WTC11 (cell line): ENCODE results near the gene CNTLN. TPM values are rescaled to one million over a fixed set of nuclear protein-coding genes. Genes with fewer than 3 reads are reported as not detected.

ENCODE experiments used
- ATAC-seq: fragments of 200-7000 bp; cut with Tn5 transposase; 2 replicates; pipeline ENCODE4 v1.10.0; 2021; ENCODE audit warnings: mild to moderate bottlenecking, moderate library complexity
- CTCF ChIA-PET: fragments of 300-600 bp; sonication (Branson Sonifier 250); formaldehyde crosslinking; loops from one replicate; lab custom pipeline; 2021; ENCODE audit warnings: antibody characterized with exemption; lab: Charles Lee
- POLR2A ChIA-PET: fragments of 350-600 bp; sonication (Branson Sonifier 250); formaldehyde crosslinking; loops from one replicate; lab custom pipeline; 2021; ENCODE audit warnings: antibody characterized with exemption; lab: Charles Lee
- DNase-seq: peaks from one replicate; pipeline ENCODE4 v3.0.0; 2021; ENCODE audit warnings: low spot score
- H3K27ac Mint-ChIP-seq: 2 replicates; pipeline ENCODE4 v1.8.0; 2021; ENCODE audit warnings: mixed read lengths
- H3K27me3 Mint-ChIP-seq: 2 replicates; pipeline ENCODE4 v1.8.0; 2021; ENCODE audit warnings: low read depth, mild to moderate bottlenecking, moderate library complexity, mixed read lengths
- H3K36me3 Mint-ChIP-seq: 2 replicates; pipeline ENCODE4 v1.8.0; 2021; ENCODE audit warnings: mixed read lengths
- H3K4me1 Mint-ChIP-seq: 2 replicates; pipeline ENCODE4 v1.8.0; 2022; ENCODE audit warnings: mixed read lengths
- H3K4me3 Mint-ChIP-seq: 2 replicates; pipeline ENCODE4 v1.8.0; 2021; ENCODE audit warnings: mild to moderate bottlenecking, moderate library complexity, mixed read lengths
- H3K9me3 Mint-ChIP-seq: 2 replicates; pipeline ENCODE4 v1.8.0; 2021; ENCODE audit warnings: mixed read lengths
- CREB1 ChIP-seq: sonication (generic); formaldehyde crosslinking; IDR thresholded peaks from 2 replicates; pipeline ENCODE4 v1.8.0; 2023; ENCODE audit warnings: mild to moderate bottlenecking, missing genetic modification reagents
- E2F4 ChIP-seq: sonication (generic); formaldehyde crosslinking; IDR thresholded peaks from 2 replicates; pipeline ENCODE4 v1.8.1; 2022; ENCODE audit warnings: low read depth, mild to moderate bottlenecking, moderate library complexity, missing genetic modification reagents, borderline replicate concordance
- EMX1 ChIP-seq: fragments of 250-450 bp; sonication (Bioruptor Pico); IDR thresholded peaks from 2 replicates; pipeline ENCODE4 v1.8.0; 2021; ENCODE audit warnings: mild to moderate bottlenecking
- ETV6 ChIP-seq: sonication (generic); formaldehyde crosslinking; IDR thresholded peaks from 2 replicates; pipeline ENCODE4 v1.8.1; 2022; ENCODE audit warnings: mild to moderate bottlenecking, missing genetic modification reagents
- IRF1 ChIP-seq: sonication (generic); formaldehyde crosslinking; IDR thresholded peaks from 2 replicates; pipeline ENCODE4 v1.8.0; 2023; ENCODE audit warnings: missing genetic modification reagents
- JUN ChIP-seq: sonication (generic); formaldehyde crosslinking; IDR thresholded peaks from 2 replicates; pipeline ENCODE4 v1.8.0; 2023; ENCODE audit warnings: mild to moderate bottlenecking, missing genetic modification reagents
- KAT7 ChIP-seq: sonication (generic); formaldehyde crosslinking; IDR thresholded peaks from 2 replicates; pipeline ENCODE4 v1.8.1; 2023; ENCODE audit warnings: missing genetic modification reagents, mild to moderate bottlenecking, borderline replicate concordance
- MYBL2 ChIP-seq: sonication (generic); formaldehyde crosslinking; IDR thresholded peaks from 2 replicates; pipeline ENCODE4 v1.8.1; 2023; ENCODE audit warnings: mild to moderate bottlenecking, moderate library complexity, missing genetic modification reagents
- NFATC4 ChIP-seq: fragments of 250-450 bp; sonication (Bioruptor Pico); IDR thresholded peaks from 2 replicates; pipeline ENCODE4 v1.9.0; 2021; ENCODE audit warnings: mild to moderate bottlenecking
- NFYB ChIP-seq: sonication (generic); formaldehyde crosslinking; conservative IDR thresholded peaks from 2 replicates; pipeline ENCODE4 v1.8.0; 2022; ENCODE audit warnings: low read depth, missing genetic modification reagents
- NR1H2 ChIP-seq: sonication (generic); formaldehyde crosslinking; IDR thresholded peaks from 2 replicates; pipeline ENCODE4 v1.9.0; 2021; ENCODE audit warnings: mild to moderate bottlenecking, moderate library complexity, missing genetic modification reagents
- NR2C2 ChIP-seq: sonication (generic); formaldehyde crosslinking; IDR thresholded peaks from 2 replicates; pipeline ENCODE4 v1.8.0; 2022; ENCODE audit warnings: mild to moderate bottlenecking, missing genetic modification reagents
- OVOL2 ChIP-seq: fragments of 250-450 bp; sonication (Bioruptor Pico); IDR thresholded peaks from 2 replicates; pipeline ENCODE4 v1.9.0; 2021; ENCODE audit warnings: mild to moderate bottlenecking, borderline replicate concordance
- RELA ChIP-seq: sonication (generic); formaldehyde crosslinking; IDR thresholded peaks from 2 replicates; pipeline ENCODE4 v1.8.1; 2022; ENCODE audit warnings: missing genetic modification reagents, mild to moderate bottlenecking, borderline replicate concordance
- SMAD4 ChIP-seq: sonication (generic); formaldehyde crosslinking; IDR thresholded peaks from 2 replicates; pipeline ENCODE4 v1.8.0; 2022; ENCODE audit warnings: mild to moderate bottlenecking, missing genetic modification reagents
- TCF7 ChIP-seq: sonication (generic); formaldehyde crosslinking; IDR thresholded peaks from 2 replicates; pipeline ENCODE4 v1.8.0; 2022; ENCODE audit warnings: mild to moderate bottlenecking, low read depth, missing genetic modification reagents, moderate library complexity
- ZMAT4 ChIP-seq: fragments of 250-450 bp; sonication (Bioruptor Pico); IDR thresholded peaks from 2 replicates; pipeline ENCODE4 v1.9.0; 2021; ENCODE audit warnings: mild to moderate bottlenecking
- ZNF121 ChIP-seq: sonication (generic); formaldehyde crosslinking; IDR thresholded peaks from 2 replicates; pipeline ENCODE4 v1.8.0; 2023; ENCODE audit warnings: missing genetic modification reagents
- total RNA-seq: library from RNA; stranded (reverse); gene quantifications from 3 replicates; pipeline ENCODE4 v1.2.3, GENCODE V29; 2021
- TF ChIP-seq, protein P1 (sequence below): sonication (generic); formaldehyde crosslinking; IDR thresholded peaks from 2 replicates; pipeline ENCODE4 v1.8.0; 2023; ENCODE audit warnings: mild to moderate bottlenecking, missing genetic modification reagents
- TF ChIP-seq, protein P2 (sequence below): sonication (generic); formaldehyde crosslinking; IDR thresholded peaks from 2 replicates; pipeline ENCODE4 v1.8.1; 2023; ENCODE audit warnings: mild to moderate bottlenecking, missing genetic modification reagents, borderline replicate concordance
- TF ChIP-seq, protein P3 (sequence below): sonication (generic); formaldehyde crosslinking; IDR thresholded peaks from 2 replicates; pipeline ENCODE4 v1.8.0; 2022; ENCODE audit warnings: mild to moderate bottlenecking, missing genetic modification reagents

CNTLN gene
- total RNA-seq, 1 experiment from 2014 or later: 13.4 TPM

GRCh38 chr9:17225407-17225806, 90.6 kb downstream of the CNTLN start:
- ChIA-PET CTCF (no interaction called here), POLR2A (no interaction called here)
- 0 out of 2 replicates have a peak, but pooled peaks cover 3% of the 10 kb centered on the region for H3K9me3 Mint-ChIP-seq
- H3K4me3 Mint-ChIP-seq: no peak overlapping the region
- H3K4me1 Mint-ChIP-seq: peaks cover 4% of the 10 kb centered on the region
- H3K36me3 Mint-ChIP-seq: no peaks in the 10 kb centered on the region
- DNase-seq (no peak), ATAC-seq (no peak)
- no peaks in the 10 kb centered on the region for H3K27me3 Mint-ChIP-seq
- TF ChIP-seq CREB1 (CRISPR knock-in tag) (no peak), NR1H2 (CRISPR knock-in tag) (no peak), ZNF121 (no peak), ZMAT4 (CRISPR knock-in tag) (no peak)
- TF ChIP-seq, protein P1, sequence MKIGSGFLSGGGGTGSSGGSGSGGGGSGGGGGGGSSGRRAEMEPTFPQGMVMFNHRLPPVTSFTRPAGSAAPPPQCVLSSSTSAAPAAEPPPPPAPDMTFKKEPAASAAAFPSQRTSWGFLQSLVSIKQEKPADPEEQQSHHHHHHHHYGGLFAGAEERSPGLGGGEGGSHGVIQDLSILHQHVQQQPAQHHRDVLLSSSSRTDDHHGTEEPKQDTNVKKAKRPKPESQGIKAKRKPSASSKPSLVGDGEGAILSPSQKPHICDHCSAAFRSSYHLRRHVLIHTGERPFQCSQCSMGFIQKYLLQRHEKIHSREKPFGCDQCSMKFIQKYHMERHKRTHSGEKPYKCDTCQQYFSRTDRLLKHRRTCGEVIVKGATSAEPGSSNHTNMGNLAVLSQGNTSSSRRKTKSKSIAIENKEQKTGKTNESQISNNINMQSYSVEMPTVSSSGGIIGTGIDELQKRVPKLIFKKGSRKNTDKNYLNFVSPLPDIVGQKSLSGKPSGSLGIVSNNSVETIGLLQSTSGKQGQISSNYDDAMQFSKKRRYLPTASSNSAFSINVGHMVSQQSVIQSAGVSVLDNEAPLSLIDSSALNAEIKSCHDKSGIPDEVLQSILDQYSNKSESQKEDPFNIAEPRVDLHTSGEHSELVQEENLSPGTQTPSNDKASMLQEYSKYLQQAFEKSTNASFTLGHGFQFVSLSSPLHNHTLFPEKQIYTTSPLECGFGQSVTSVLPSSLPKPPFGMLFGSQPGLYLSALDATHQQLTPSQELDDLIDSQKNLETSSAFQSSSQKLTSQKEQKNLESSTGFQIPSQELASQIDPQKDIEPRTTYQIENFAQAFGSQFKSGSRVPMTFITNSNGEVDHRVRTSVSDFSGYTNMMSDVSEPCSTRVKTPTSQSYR (CRISPR knock-in tag): no peak
- no peak overlapping the region for H3K27ac Mint-ChIP-seq

DNA sequence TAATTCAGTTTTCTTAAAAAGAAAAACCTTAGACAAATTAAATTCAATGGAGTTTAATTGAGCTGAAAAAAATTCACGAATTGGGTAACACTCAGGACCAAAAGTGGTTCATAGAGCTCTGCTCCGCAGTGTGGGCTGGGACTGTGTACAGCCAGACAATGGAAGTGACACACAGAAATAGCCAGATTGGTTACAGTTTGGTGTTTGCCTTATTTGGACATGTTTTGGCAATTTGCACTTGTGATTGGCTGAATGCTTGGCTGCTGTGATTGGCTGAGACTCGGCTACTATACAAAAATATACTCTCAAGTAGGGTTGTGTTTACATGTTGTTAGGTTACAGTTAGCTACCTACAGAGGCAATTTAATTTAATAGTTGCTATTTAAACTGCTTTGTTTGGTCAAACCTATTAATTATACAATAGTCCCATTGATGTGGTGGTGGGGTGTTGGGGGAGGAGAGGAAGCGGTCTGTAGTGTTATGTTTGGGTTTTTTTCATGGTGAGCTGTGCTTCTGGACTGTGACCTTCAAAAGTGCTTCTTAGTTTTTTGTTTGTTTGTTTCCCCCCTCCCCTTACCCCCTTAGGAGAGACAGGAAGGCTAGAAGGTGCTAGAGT, 95.2 kb downstream of the CNTLN start:
- CTCF ChIA-PET: no interaction called here
- Mint-ChIP-seq H3K9me3 (no peaks in the 10 kb centered on the region), H3K27ac (peak overlapping the region; percentile 92), H3K36me3 (no peaks in the 10 kb centered on the region), H3K4me3 (no peak overlapping the region), H3K27me3 (no peaks in the 10 kb centered on the region), H3K4me1 (peaks cover 14% of the 10 kb centered on the region)
- POLR2A ChIA-PET: interaction anchor here (0.9 kb wide), 1 partner anchor 94 kb away, joined by 3 read pairs; no protein-coding TSS in a partner anchor
- DNase-seq (no peak), ATAC-seq (peak; percentile 60)
- TF ChIP-seq JUN (CRISPR knock-in tag) (no peak), EMX1 (CRISPR knock-in tag) (no peak), ETV6 (CRISPR knock-in tag) (no peak), MYBL2 (no peak), NFATC4 (CRISPR knock-in tag) (no peak), OVOL2 (CRISPR knock-in tag) (no peak), RELA (no peak), KAT7 (CRISPR knock-in tag) (no peak), E2F4 (CRISPR knock-in tag) (no peak), TCF7 (CRISPR knock-in tag) (no peak), NR2C2 (CRISPR knock-in tag) (no peak), IRF1 (CRISPR knock-in tag) (no peak), SMAD4 (CRISPR knock-in tag) (no peak), NFYB (CRISPR knock-in tag) (no peak)
- TF ChIP-seq, protein P2, sequence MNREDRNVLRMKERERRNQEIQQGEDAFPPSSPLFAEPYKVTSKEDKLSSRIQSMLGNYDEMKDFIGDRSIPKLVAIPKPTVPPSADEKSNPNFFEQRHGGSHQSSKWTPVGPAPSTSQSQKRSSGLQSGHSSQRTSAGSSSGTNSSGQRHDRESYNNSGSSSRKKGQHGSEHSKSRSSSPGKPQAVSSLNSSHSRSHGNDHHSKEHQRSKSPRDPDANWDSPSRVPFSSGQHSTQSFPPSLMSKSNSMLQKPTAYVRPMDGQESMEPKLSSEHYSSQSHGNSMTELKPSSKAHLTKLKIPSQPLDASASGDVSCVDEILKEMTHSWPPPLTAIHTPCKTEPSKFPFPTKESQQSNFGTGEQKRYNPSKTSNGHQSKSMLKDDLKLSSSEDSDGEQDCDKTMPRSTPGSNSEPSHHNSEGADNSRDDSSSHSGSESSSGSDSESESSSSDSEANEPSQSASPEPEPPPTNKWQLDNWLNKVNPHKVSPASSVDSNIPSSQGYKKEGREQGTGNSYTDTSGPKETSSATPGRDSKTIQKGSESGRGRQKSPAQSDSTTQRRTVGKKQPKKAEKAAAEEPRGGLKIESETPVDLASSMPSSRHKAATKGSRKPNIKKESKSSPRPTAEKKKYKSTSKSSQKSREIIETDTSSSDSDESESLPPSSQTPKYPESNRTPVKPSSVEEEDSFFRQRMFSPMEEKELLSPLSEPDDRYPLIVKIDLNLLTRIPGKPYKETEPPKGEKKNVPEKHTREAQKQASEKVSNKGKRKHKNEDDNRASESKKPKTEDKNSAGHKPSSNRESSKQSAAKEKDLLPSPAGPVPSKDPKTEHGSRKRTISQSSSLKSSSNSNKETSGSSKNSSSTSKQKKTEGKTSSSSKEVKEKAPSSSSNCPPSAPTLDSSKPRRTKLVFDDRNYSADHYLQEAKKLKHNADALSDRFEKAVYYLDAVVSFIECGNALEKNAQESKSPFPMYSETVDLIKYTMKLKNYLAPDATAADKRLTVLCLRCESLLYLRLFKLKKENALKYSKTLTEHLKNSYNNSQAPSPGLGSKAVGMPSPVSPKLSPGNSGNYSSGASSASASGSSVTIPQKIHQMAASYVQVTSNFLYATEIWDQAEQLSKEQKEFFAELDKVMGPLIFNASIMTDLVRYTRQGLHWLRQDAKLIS (CRISPR knock-in tag): no peak
- TF ChIP-seq, protein P3, sequence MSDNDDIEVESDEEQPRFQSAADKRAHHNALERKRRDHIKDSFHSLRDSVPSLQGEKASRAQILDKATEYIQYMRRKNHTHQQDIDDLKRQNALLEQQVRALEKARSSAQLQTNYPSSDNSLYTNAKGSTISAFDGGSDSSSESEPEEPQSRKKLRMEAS (CRISPR knock-in tag): no peak
